GM12892 (cell line): ENCODE data around the gene EPHA6.

Experiments used
- POLR2A ChIP-seq: IDR thresholded peaks from 2 replicates; pipeline ENCODE4 v1.6.1; 2011; ENCODE audit warnings: low read depth, low read length, control low read depth
- POLR2AphosphoS5 ChIP-seq: IDR thresholded peaks from 2 replicates; pipeline ENCODE4 v1.6.1; 2011; ENCODE audit warnings: low read depth, low read length, control low read depth
- TAF1 ChIP-seq: IDR thresholded peaks from 2 replicates; pipeline ENCODE4 v1.6.1; 2011; ENCODE audit warnings: low read depth, mild to moderate bottlenecking, control low read depth, low read length, borderline replicate concordance

- TF ChIP-seq TAF1 (no peak), POLR2AphosphoS5 (no peak), POLR2A (no peak)
Observed at GRCh38 chr3:96977671-96978070, 163.3 kb downstream of the EPHA6 start.
